ENCODE data around the gene LXN. TPM values are rescaled to one million over a fixed set of nuclear protein-coding genes. Genes with fewer than 3 reads are reported as not detected.

Gene LXN
- total and polyA plus RNA-seq, 2 of the 8 experiments (the other 6 are each of a cell fraction or from before 2014, with no cell fraction given) = 3.2 to 4.7 TPM

DNA sequence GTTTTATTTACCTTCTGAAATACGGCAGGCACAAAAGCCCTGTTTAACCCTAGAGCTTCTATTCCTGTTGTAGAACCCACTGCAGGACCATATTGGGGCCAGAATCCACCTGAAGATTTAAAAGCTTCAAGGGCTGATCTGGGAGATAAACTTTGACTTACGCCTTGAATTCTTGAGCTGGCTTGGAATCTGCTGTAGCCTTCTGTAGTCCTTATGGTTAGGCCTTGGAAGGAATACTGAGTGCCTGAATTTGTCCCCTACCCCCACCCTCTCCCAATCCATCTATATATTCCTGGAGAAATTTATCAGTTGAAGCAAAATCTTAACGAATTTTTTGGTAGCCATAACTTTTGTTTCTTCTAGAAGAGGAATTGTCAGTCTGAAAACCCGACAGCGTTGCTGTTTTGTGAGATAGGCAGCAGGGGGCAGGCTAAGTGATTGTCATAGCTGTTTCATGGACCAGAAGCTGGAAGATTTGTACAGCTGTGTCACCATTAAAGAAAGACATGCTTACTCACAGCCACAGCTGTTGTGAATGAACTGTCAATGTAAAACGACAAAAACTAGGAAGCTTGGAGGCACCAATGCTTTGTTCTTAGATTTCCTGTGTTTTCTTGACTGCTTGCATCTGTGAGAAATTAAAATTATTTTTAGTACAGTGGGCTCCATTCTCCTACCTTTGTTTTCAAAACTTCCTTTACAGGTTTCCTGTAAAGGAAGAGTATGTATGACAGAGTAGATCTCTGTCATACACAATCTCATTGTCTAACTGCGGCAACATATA, 12.8 kb downstream of the LXN start:
- no peak overlapping the region for H3K4ac ChIP-seq (replicated peaks; ENCODE audit: insufficient read length, low read depth, low read length)
- no peak overlapping the region for H4K91ac ChIP-seq (replicated peaks; ENCODE audit: insufficient read length, low read length)
- no peak overlapping the region for H2AFZ ChIP-seq (ENCODE audit: low read length)
- H4K20me1 ChIP-seq (replicated peaks in 1 of 2; ENCODE audit: control insufficient read depth in 1 of 2, insufficient read depth in 2 of 2, low read length in 2 of 2) = no peaks in the 10 kb centered on the region
- peaks cover 11 to 47% (median 21%) of the 10 kb centered on the region in 4 experiments; a peak in 7 of 8 replicates for H3K36me3 ChIP-seq (ENCODE audit: control insufficient read depth in 2 of 4, insufficient read depth in 4 of 4, low read length in 3 of 4)
- H2BK15ac ChIP-seq (ENCODE audit: low read length) = no peak overlapping the region
- H3K18ac ChIP-seq (ENCODE audit: extremely low read depth, low read length) = no peak overlapping the region
- H4K5ac ChIP-seq (ENCODE audit: insufficient read length, low read depth, low read length) = no peak overlapping the region
- H2AK5ac ChIP-seq (ENCODE audit: low read depth, low read length) = no peak overlapping the region
- H3K56ac ChIP-seq (replicated peaks; ENCODE audit: insufficient read length, low read depth, low read length) = no peak overlapping the region
- POLR2A ChIA-PET (ENCODE audit: partially characterized antibody) = interaction anchor here (2.7 kb wide), 1 partner anchor 15 kb away, joined by 15 read pairs; the partner anchor contains the start of gene GFM1
- no peak overlapping the region for H3K14ac ChIP-seq (ENCODE audit: insufficient read length)
- H3K27ac ChIP-seq (ENCODE audit: low read depth, low read length) = no peak overlapping the region
- no peak overlapping the region for H3K4me2 ChIP-seq (ENCODE audit: insufficient read depth in 1 of 2, low read depth in 2 of 2, low read length in 2 of 2)
- DNase-seq (ENCODE audit: low read depth in 1 of 2, low spot score in 2 of 2) (peak in 1 of 2 experiments; percentile 64), FAIRE-seq (peak; percentile 91)
- no peak overlapping the region for H2BK12ac ChIP-seq (ENCODE audit: low read depth, low read length)
- H3K9me3 ChIP-seq (ENCODE audit: insufficient read depth in 2 of 2, low read depth in 1 of 2, low read length in 1 of 2) = no peaks in the 10 kb centered on the region
- H3K23ac ChIP-seq (ENCODE audit: insufficient read length) = no peak overlapping the region
- no peak overlapping the region for H4K8ac ChIP-seq (ENCODE audit: extremely low read depth, insufficient read depth, low read length)
- 78% methylated on average over 7 of the region's 7 CpGs; no CpG with 5 or more reads in 1 of the 2 experiments for WGBS, 2 experiments (ENCODE audit: extremely low coverage in 1 of 2, insufficient coverage in 1 of 2, insufficient read length in 1 of 2, insufficient replicate concordance in 2 of 2, low coverage in 1 of 2, low lambda C conversion rate in 2 of 2, missing lambda C conversion rate in 1 of 2)
- no peak overlapping the region for H3K4me3 ChIP-seq (ENCODE audit: extremely low read depth in 1 of 4, insufficient read depth in 2 of 4, low read depth in 3 of 4, low read length in 4 of 4)
- no peaks in the 10 kb centered on the region for H3K79me1 ChIP-seq (ENCODE audit: low read depth, low read length)
- CTCF ChIA-PET (ENCODE audit: partially characterized antibody) = interaction anchor here (0.5 to 3.9 kb wide), 43 partner anchors 8 to 742 kb away, joined by 3 to 48 read pairs (median 4); partner anchors contain the start of genes GFM1, LXN and MLF1
- H3K27me3 ChIP-seq (replicated peaks in 1 of 4; ENCODE audit: control insufficient read depth in 3 of 4, extremely low read depth in 1 of 4, insufficient read depth in 3 of 4, low read length in 3 of 4) = no peaks in the 10 kb centered on the region
- no peak overlapping the region for H2BK120ac ChIP-seq (replicated peaks; ENCODE audit: low read depth, low read length)
- H3K4me1 ChIP-seq (replicated peaks in 1 of 4; ENCODE audit: control insufficient read depth in 3 of 4, insufficient read depth in 4 of 4, low read length in 3 of 4) = no peaks in the 10 kb centered on the region
- H2BK20ac ChIP-seq (ENCODE audit: low read length) = no peak overlapping the region
- H3K23me2 ChIP-seq (ENCODE audit: low read depth, low read length) = no peaks in the 10 kb centered on the region
- no peak overlapping the region for H2BK5ac ChIP-seq (ENCODE audit: low read depth, low read length)
- TF ChIP-seq KDM4A (IDR thresholded peaks at IDR 0.05; ENCODE audit: low read depth, low read length, severe bottlenecking) (no peak), RAD21 (IDR thresholded peaks at IDR 0.05 in 1 of 2, conservative IDR thresholded peaks at IDR 0.05 in 1 of 2; ENCODE audit: low read depth in 2 of 2, low read length in 2 of 2) (peak; percentile 16 to 49; a peak in 3 of 4 replicates)
- TF ChIP-seq, protein P1, sequence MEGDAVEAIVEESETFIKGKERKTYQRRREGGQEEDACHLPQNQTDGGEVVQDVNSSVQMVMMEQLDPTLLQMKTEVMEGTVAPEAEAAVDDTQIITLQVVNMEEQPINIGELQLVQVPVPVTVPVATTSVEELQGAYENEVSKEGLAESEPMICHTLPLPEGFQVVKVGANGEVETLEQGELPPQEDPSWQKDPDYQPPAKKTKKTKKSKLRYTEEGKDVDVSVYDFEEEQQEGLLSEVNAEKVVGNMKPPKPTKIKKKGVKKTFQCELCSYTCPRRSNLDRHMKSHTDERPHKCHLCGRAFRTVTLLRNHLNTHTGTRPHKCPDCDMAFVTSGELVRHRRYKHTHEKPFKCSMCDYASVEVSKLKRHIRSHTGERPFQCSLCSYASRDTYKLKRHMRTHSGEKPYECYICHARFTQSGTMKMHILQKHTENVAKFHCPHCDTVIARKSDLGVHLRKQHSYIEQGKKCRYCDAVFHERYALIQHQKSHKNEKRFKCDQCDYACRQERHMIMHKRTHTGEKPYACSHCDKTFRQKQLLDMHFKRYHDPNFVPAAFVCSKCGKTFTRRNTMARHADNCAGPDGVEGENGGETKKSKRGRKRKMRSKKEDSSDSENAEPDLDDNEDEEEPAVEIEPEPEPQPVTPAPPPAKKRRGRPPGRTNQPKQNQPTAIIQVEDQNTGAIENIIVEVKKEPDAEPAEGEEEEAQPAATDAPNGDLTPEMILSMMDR (IDR thresholded peaks at IDR 0.05; ENCODE audit: control extremely low read depth in 1 of 3, insufficient read depth in 1 of 3, low read depth in 1 of 3, low read length in 3 of 3) = peak; percentile 33 to 62 (median 46)
- H3K79me2 ChIP-seq (ENCODE audit: control insufficient read depth in 1 of 2, insufficient read depth in 2 of 2, low read length in 2 of 2) = no peaks in the 10 kb centered on the region
- H3K9ac ChIP-seq (replicated peaks in 1 of 4; ENCODE audit: extremely low read depth in 1 of 4, low read depth in 3 of 4, low read length in 3 of 4) = no peak overlapping the region

Measured in H1 (cell line).